ENCODE results near the gene MACF1.

DNA sequence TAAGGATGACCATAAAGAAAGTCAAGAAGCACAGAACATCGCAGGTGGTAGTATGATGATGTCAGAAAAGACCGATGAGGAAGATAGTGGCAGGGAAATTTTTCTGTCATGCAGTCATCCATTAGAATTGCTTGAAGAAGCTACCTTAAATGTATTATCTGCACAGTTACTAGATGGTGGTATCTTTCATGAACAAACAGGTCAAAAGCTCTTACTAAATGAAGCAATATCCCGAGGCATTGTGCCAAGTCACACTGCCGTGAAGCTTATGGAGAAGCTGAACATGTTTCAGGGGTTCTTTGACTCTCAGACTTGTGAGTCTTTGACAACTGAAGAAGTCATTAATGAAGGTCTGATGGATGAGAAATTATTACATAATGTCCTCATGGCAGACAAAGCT, 128.8 kb downstream of the MACF1 start:
- TF ChIP-seq POLR2A (IDR thresholded peaks at IDR 0.05; ENCODE audit: low read length) = no peak
- no peak for TF ChIP-seq GATA1 (IDR thresholded peaks at IDR 0.05; ENCODE audit: low read depth, low read length)
